K562 (cell line): ENCODE data around the gene COL4A1. TPM values are rescaled to one million over a fixed set of nuclear protein-coding genes. Genes with fewer than 3 reads are reported as not detected.

Source experiments
- ZNF12 ChIP-seq: sonication (generic); formaldehyde crosslinking; IDR thresholded peaks from 2 replicates; pipeline ENCODE4 v1.4.0; 2020; ENCODE audit warnings: mild to moderate bottlenecking, missing genetic modification reagents
- polyA plus RNA-seq, 8 experiments: library from polyadenylated mRNA; depleted of rRNA in 4 of 8; stranded (reverse) in 5 of 8; unstranded in 3 of 8; fragments of >200 nt; fragmentation: Nextera tagmentation in 2 of 8; fragmentation: Illumina TruSeq in 1 of 8; extraction: Ambion mirVana in 2 of 8; extraction: Trizol in 1 of 8; gene quantifications; 2 replicates each; pipeline versions ENCODE4 v1.2.1 to v1.2.3, GENCODE V29; 2011 to 2014; ENCODE audit warnings: inconsistent platforms in 1 of 8, missing spikeins in 1 of 8
- total RNA-seq, 7 experiments: library from RNA; depleted of rRNA in 6 of 7; stranded (reverse); fragments of >200 nt in 6 of 7; fragmentation: Illumina TruSeq in 2 of 7; extraction: Trizol in 2 of 7; gene quantifications; 2 replicates each; pipeline versions ENCODE4 v1.2.1 to v1.2.3, GENCODE V29; 2011 to 2021; ENCODE audit warnings: low replicate concordance in 1 of 7
- TF ChIP-seq, protein P1 (sequence below), 2 experiments: fragments of 450-650 bp in 1 of 2; sonication (generic) in 1 of 2; formaldehyde crosslinking in 1 of 2; IDR thresholded peaks; 2 replicates each; pipeline versions ENCODE4 v1.7.1 to v1.9.0; 2016 to 2022; ENCODE audit warnings: inconsistent platforms in 1 of 2, mild to moderate bottlenecking in 1 of 2, missing genetic modification reagents in 1 of 2
- TF ChIP-seq, protein P2 (sequence below): fragments of 250-450 bp; sonication (Bioruptor Pico); IDR thresholded peaks from 2 replicates; pipeline ENCODE4 v1.5.0; 2021

Gene COL4A1
- total and polyA plus RNA-seq, 9 of the 15 experiments (the other 6 are each of a cell fraction or from before 2014, with no cell fraction given) = 0.35 TPM; not detected in 8

GRCh38 chr13:110236831-110237261 is 70.1 kb downstream of the COL4A1 start (continued):
- TF ChIP-seq, protein P1, sequence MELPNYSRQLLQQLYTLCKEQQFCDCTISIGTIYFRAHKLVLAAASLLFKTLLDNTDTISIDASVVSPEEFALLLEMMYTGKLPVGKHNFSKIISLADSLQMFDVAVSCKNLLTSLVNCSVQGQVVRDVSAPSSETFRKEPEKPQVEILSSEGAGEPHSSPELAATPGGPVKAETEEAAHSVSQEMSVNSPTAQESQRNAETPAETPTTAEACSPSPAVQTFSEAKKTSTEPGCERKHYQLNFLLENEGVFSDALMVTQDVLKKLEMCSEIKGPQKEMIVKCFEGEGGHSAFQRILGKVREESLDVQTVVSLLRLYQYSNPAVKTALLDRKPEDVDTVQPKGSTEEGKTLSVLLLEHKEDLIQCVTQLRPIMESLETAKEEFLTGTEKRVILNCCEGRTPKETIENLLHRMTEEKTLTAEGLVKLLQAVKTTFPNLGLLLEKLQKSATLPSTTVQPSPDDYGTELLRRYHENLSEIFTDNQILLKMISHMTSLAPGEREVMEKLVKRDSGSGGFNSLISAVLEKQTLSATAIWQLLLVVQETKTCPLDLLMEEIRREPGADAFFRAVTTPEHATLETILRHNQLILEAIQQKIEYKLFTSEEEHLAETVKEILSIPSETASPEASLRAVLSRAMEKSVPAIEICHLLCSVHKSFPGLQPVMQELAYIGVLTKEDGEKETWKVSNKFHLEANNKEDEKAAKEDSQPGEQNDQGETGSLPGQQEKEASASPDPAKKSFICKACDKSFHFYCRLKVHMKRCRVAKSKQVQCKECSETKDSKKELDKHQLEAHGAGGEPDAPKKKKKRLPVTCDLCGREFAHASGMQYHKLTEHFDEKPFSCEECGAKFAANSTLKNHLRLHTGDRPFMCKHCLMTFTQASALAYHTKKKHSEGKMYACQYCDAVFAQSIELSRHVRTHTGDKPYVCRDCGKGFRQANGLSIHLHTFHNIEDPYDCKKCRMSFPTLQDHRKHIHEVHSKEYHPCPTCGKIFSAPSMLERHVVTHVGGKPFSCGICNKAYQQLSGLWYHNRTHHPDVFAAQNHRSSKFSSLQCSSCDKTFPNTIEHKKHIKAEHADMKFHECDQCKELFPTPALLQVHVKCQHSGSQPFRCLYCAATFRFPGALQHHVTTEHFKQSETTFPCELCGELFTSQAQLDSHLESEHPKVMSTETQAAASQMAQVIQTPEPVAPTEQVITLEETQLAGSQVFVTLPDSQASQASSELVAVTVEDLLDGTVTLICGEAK (IDR thresholded peaks at IDR 0.05) = no peak
- TF ChIP-seq, protein P1 (CRISPR knock-in tag; IDR thresholded peaks at IDR 0.05) = no peak
- TF ChIP-seq ZNF12 (CRISPR knock-in tag) = no peak
- TF ChIP-seq, protein P2, sequence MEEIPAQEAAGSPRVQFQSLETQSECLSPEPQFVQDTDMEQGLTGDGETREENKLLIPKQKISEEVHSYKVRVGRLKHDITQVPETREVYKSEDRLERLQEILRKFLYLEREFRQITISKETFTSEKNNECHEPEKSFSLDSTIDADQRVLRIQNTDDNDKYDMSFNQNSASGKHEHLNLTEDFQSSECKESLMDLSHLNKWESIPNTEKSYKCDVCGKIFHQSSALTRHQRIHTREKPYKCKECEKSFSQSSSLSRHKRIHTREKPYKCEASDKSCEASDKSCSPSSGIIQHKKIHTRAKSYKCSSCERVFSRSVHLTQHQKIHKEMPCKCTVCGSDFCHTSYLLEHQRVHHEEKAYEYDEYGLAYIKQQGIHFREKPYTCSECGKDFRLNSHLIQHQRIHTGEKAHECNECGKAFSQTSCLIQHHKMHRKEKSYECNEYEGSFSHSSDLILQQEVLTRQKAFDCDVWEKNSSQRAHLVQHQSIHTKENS (CRISPR knock-in tag) = no peak
